GM18498 (cell line): ENCODE data around the gene FOCAD.
"Not testable (repeated sequence)": the region's sequence is repeated elsewhere in the genome, so short reads cannot be mapped to it uniquely, and the experiment has no call there.

ENCODE experiments used
- ATAC-seq: cut with Tn5 transposase; IDR thresholded peaks from one replicate; pipeline ENCODE4 v1.9.1; 2021; ENCODE audit warnings: mild to moderate bottlenecking, moderate library complexity; ENCODE audit not compliant: unreplicated experiment

Gene FOCAD

DNA sequence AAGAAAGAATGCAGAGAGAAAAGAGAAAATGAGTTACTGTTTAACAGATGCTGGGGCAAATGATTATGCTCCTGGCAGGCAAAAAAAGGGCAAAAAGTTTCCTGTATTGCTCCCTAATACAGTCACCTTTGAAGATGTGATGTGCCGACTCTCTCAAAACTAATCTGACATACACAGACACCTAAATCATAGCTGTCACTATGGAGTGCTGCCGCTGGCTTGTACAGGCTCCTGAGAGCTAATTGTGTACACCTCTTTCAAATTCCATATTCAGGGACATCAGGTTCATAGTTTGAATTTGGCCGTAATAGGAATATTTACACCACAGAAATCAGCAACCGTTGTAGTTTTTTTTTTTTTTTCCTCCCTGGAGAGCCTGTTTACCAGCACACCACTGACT is 12.4 kb upstream of the FOCAD start:
- ATAC-seq = no peak

DNA sequence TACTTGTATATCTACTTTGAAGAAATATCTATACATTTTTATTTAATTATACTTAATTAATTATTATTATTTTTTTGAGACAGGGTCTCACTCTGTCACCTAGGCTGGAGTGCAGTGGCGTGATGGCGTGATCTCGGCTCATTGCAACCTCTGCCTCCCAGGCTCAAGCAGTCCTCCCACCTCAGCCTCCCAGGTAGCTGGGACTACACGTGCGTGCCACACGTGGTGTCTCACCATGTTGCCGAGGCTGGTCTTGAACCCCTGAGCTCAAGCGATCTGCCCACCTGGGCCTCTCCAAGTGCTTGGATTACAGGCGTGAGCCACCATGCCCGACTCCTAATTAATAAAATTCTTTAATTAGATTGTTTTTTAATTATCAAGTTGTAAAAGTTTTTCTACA is 10.5 kb upstream of the FOCAD start:
- ATAC-seq = not testable (repeated sequence)

DNA sequence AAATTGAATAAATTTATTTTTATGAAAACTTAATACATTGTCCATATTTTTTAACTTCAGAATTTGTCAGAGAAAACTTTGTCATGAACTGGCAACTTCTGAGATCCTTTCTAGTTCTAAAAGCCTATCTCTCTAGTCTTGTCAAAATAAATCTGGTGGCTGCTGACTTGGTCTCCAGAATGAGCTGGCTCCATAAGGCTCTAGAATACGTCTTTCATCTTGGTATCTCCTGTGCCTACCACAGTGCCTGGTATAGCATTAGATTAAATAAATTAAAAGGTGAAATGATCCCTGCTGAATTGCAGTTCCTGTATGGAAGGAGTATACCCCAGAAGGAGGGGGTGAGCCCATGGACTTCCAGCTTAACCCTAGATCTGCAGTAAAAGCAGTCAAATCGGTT is 2.6 kb upstream of the FOCAD start:
- no peak for ATAC-seq

DNA sequence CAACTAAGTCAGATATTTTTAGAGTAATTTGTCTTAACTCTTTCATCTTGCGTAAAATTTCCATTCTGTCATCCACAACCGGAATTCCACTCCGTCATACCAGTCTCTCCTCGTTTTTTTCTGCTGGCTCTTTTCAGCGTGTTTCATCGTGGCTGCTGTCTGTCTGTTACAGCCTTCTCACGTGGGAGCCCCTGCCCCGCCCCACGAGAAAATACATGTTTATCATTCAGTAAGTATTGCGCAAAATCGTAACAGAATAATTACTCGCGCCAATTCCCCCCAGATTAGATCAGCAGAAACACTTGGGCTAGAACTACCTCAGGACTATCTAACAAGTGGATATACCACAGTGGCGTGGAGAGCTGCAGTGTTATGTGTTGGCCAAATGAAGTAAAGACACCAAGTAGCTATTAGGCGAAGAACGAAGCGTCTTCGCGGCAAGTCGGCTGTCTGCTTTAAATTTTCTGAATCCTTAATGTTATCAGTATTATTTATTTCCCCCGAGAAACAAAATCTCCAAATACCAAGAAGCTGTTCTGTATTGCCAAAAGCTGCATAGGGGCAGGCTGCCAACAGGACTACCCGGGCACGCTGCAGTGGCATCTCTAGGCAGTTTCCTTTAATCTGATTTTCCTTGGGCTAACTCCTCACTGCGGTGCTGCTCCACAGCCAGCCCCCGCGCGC is 566 bp upstream of the FOCAD start:
- ATAC-seq = peak; percentile 7

DNA sequence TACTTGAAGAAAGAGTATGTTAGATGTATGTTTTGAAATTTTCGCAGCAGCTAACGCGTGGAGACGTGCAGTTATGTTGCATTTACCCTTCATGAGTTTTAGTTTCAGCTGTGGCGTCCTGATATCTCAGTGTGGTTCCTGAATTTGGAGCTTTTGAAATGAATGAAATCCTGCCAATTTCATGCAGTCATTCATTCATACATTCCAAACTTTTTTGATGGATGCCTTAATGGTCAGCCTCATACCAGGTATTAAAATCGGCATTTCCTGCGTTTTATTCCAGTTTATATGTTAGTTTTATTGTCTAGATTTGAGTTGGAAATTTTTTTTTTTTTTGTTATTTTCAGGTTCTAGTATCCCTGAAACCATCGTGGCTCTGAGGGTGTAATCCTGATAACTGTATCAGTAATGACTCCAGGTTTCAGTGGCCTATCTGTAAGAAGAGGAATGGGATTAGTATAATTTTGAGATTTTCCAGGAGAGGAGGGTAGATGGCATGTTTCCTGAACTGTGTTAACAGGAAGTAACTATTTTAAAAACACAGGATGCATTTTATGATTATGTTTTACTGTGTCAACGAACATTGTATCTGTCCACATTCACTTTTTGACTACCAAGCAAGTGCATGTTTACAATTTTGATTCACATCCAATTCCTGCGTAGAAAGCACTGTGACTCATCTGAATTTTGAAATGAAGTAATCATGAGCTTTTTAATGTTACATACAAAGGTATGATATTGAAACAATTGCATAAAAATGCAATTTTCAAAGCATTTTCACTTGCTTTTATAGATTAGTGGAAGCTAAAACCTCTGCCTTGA is 1.0 kb downstream of the FOCAD start:
- ATAC-seq = no peak

DNA sequence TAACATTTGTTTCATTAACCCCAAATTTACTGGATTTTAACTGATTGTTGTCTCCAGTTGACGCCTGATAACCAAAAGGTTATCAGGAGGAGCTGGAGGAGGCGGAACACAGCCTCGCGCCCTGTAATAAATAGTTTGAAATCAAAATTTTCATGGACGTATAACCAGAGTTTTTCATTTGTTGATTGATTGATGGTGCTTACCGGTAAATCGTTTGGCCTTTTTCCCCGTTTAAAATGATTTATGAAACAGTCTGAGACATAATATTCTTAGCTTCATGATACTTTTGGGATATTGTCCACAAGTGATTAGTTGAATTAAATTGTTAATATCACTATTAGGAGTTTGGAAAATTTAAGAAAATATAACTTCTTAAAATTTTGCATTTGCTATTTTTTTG is 1.7 kb downstream of the FOCAD start:
- no peak for ATAC-seq

DNA sequence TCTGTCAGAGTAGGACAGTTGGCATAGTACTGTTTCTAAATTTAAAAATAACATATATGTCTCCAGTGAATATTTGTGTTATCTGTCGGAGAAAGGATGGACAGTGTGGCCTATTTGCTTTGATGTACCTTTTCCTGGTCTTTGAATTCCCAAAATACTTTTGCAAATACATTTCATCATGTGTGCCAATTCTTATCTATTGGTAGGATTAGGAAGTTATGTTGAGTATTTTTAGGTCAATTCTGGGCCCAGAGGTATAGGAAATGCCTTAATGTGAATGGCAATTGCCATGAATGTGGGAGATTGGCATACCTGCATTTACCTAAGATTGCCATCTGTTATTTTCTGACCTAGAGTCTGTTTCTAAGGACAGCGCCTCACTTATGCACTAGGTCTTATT is 5.8 kb downstream of the FOCAD start:
- ATAC-seq = no peak

DNA sequence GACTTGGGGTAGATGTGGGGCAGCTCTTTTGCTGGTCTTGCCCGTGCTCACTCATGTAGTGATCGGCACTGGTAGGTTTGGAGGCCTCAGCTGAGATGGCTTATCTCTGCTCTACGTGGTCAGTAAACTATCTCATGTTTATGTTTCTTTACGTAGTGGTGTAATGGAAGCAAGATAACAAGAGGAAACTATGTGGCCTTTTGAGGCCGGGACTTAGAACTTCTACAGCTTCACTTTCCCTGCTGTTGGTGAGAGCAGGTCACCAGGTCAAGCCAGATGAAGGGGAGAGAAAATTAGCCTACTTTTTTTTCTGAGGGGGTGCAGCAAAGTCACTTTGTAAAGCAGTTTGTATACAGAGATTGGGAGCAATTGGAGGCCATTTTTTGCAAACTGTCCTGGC is 8.5 kb downstream of the FOCAD start:
- no peak for ATAC-seq

DNA sequence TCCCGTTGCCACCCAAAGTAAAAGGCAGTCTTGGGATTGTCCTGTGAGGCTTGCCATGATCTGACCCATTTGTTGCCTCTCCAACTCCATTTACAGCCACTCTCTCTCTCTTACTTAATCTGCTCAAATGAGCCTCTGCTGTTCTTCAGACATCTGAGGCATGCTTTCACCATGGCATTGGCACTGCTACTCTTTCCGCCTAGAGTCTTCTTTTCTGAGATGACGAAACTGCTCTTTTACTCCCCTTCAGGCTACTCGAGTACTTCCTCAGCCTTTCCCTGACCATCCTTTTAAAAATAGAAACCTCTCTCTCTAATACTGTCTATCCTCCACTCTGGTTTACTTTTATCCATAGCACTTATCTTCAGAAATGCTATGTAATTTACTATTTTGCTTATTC is 9.0 kb downstream of the FOCAD start:
- no peak for ATAC-seq

DNA sequence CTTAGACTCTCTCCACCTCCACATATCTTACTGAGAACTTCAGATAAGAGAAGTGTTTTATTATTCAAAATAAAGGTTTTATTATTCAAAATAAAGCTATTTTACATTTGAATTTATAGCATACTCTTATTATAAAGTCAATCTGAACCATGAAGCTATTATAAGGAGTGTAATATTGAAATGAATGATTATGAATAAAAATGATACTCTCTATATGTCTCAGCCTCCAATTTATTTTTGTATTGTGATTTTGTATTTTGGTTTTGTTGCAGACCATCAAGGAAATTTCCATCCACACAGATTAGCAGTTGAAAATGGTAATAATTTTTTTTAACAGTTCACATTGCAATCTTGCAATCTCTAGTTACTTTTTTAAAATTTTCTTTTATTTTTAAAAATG is 10.2 kb downstream of the FOCAD start:
- no peak for ATAC-seq

DNA sequence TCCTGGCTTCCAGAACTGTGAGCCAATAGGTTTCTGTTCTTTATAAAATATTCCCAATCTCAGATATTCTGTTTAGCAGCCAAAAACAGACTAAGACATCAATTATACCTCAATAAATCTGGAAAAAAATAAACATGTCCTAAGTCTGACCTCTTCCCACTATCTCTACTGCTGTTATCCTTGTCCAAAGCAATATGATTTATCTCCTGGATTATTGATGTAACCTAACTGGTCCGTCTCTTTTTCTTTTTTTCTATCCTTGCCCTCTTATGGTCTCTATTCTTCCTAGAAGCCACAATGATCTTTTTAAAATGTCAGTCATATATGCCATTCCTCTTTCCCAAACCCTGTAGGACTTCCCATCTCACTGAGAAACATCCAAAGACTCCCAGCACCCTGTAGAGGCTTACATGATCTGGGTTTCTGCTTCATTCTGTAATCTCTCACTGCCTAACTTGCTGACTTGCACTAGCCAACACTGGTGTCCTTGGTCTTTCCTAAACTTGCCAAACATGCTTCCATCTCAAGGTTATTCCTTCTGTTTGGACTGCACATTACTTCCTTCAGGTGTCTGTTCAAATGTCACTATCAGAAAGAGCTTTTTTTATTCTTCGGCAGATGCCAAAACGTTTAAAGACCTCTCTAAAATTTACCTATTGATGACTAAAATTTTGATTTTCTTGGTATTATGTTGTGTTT is 13.1 kb downstream of the FOCAD start:
- no peak for ATAC-seq

DNA sequence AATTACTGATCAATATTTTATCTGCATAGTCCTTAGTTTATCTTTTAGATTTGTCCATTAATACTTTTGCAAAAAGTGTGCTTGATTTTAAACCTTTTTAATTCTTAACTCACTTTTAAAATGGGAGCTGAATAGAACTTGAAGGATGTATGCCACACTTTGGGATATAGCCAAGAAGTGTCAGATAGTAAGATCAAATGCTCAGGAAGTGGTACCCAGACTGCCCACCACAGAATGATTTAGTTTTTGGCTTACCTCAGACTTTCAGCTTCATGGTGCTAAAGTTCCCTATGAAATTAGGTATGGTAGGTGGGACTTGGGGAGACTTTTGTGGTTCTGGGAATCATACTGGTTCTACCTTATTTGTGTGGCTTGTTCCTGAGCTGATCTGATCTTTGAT is 14.7 kb downstream of the FOCAD start:
- no peak for ATAC-seq

DNA sequence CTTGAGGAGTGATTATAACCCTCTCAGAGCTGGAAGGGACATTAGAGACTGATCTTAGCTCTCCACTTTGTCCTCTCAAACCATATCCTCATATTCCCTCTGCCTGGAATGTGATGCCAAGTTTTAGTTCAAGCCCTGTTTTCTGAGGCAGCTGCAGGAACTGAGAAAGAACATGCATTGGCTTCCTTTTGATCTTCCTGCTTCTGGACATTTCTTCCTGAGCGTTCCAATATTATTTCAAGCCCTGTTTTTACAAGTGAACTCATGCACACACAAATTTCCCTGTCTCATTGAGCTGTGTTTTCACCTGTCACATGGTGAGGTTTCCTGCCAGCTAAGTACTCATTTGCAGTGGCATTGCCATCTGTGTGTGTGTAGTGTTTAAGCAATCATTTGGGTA is 17.0 kb downstream of the FOCAD start:
- no peak for ATAC-seq

DNA sequence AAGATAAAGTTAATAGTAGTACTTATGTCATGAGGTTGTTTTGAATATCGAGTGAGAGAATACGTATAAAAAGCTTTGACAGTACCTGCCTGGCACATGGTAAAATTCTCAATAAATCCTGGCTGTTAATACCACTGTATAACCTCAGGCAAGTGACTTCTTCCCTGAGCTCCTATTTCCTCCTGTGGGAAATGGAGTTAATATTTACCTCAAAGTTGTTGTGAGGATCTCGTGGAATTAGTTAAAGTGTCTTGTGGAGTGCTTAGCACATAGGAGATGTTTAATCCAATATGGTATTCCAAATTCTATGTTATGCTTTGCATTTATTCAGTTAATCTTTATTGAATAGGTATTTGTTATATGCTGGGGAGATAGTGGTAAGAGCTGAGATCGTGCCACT is 18.5 kb downstream of the FOCAD start:
- no peak for ATAC-seq

DNA sequence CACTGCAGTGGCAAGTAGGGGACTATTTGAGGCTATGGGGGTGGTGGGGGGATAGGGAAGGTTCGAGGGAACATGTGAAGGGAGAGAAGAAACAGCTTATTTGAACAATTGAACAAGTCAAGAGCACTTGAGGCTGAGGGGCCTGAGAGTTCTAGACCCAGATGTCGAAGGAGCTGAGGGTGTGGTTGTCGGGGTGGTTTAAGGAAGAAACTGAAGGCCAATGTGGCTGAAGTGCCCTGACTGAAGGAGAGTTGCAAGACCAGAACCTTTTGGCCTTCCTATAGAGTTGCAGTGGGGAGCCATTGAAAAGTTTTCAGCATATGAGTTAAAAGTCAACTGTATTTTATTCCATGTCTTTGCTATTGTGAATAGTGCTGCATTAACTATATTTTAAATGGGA is 19.1 kb downstream of the FOCAD start:
- no peak for ATAC-seq

DNA sequence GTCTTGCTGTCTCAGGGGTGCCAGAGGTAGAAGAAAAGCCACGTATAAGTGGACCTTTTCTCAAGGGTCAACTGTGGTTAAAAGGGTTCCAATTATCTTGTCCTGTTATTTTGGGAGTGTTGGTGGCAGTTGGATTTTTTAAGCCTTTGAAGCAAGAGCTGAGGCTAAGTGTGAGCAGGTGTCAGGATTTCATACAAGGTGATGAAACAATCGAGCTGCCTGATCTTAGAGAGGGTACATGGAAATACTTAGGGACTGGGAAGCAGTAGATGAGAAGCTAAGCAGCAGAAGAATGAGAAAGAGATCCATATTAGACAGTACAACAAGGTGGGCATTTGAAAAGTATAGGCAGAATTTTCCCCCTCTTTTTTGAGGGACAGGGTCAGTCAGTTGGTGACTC is 23.6 kb downstream of the FOCAD start:
- no peak for ATAC-seq

DNA sequence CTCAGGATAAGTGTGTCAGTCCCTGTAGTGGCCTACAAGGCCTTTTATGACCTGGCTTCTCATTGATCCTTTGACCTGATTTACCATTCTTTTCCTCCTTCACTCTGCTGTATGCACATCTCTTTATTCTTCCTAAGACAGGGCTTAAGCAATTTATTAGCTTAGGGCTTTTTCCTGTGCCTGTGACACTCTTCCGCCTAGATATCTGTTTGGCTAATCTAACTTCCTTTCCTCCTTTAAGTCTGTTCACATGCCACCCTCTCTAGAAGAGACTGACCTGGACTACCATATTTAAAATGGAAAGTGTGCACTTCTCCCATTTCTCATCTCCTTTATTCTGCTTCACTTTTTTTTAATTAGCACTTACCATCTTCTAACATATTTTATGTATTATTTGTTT is 29.1 kb downstream of the FOCAD start:
- ATAC-seq = no peak

DNA sequence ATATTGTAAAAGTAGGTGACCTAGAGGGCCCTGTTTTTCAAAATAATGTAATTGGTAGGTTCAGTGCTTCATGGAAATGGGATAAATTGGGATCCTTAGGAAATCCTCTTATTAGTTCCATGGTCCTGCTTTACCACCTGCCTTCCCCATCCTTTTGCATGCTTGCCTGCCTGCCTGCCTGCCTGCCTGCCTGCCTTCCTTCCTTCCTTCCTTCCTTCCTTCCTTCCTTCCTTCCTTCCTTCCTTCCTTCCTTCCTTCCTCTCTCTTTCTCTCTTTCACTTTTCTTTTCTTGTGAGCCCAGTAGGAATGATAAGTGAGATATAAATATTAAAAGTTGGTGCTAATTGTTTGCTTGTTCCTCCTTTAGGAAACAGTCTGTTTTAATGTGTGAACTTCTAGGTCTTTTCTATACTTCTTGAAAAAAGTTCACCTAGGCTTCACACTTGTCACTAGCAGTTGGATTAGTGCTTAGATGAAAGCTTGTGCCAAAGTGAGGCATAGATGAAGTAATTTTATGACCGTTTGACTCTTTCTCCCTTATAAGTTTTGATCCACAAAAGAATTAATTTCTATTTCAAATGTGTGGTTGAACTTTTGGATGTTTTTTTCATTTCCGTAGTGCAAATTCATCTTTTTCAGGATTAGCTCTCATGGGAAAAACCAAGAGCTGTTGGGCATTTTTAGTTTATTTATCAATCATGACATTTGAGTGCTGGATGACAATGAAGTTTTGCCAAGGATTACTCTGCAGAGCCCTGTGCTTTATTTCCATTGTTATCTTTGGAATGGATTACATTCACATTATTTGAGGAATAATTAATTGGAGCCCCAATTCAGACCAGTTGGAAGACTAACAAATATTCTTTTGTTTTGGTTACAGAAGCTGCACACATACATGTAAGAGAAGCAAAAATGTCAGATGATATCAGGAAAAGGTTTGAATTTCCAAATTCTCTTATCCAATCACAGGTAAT is 30.7 kb downstream of the FOCAD start:
- no peak for ATAC-seq

DNA sequence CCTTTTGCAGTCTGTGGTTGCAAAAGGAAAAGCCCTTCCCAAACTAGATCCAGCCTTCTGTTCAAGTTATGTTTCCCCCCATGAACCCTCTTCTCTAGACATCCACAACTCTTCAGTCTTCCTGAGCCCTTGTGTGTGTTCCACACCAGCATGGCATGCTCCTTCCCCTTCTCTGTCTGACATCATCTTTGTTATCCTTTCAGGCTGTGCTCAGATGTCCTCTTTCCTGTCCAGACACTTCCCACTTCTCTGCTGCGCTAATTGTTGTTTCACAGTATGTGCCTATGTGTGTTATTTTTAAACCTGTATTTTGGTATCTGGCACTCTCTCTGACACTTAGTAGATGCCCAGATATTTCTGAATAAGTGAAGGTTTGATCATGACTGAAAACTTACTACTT is 38.2 kb downstream of the FOCAD start:
- no peak for ATAC-seq

DNA sequence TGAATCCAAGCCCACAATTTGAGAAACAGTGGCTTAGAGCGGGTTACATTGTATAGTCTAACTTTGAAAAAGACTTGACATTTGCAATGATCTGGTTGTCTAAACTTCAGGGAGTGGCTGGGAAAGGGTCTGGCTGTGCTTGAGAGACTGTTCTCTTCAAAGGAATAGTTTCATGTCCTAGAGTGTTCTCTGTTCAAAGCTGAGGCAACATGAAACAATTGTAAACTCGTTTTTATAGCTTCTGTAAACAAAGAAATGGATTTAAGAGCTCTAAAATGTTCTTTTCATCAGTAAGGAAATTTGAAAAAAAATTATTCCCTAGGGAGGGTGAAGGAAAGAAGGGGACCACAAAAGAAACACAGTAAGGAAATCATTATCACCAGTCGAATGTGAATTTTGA is 41.6 kb downstream of the FOCAD start:
- no peak for ATAC-seq

DNA sequence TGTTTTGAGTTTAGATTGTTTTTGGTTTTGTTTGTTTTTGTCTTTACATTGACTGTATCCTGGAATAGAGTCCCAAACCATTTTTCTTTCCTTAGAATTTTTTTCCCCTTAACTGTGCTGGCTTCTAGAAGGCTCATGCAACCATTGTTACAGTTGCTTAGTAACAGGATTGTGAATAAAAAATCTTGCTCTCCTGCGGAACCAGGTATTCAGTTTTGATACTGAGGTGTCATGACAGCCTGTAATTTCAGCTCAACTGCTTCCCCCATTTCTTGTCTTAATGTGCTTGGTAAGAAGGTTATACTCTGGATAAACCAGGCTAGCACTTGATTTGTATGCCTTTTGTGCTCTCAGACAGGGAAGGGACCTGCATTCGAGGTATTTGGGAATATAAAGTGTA is 42.1 kb downstream of the FOCAD start:
- no peak for ATAC-seq
